ENCODE results near the gene SCLY.
"Not testable (repeated sequence)": the region's sequence is repeated elsewhere in the genome, so short reads cannot be mapped to it uniquely, and the experiment has no call there.

The SCLY gene

GRCh38 chr2:238108423-238109183 lies 47.8 kb downstream of the SCLY start:
- no peak overlapping the region for H3K4me3 ChIP-seq (replicated peaks in 1 of 2; ENCODE audit: low read depth in 2 of 2, low read length in 2 of 2)
- TF ChIP-seq CTCF (IDR thresholded peaks at IDR 0.05; ENCODE audit: low read depth, low read length) = no peak
- no peak for DNase-seq (ENCODE audit: low read depth in 2 of 2)

- DNase-seq (ENCODE audit: low read depth in 2 of 2) = no peak
- no peak overlapping the region for H3K4me3 ChIP-seq (replicated peaks in 1 of 2; ENCODE audit: low read depth in 2 of 2, low read length in 2 of 2)
- TF ChIP-seq CTCF (IDR thresholded peaks at IDR 0.05; ENCODE audit: low read depth, low read length) = no peak
Observed at GRCh38 chr2:238113611-238114010, 52.8 kb downstream of the SCLY start.

DNA sequence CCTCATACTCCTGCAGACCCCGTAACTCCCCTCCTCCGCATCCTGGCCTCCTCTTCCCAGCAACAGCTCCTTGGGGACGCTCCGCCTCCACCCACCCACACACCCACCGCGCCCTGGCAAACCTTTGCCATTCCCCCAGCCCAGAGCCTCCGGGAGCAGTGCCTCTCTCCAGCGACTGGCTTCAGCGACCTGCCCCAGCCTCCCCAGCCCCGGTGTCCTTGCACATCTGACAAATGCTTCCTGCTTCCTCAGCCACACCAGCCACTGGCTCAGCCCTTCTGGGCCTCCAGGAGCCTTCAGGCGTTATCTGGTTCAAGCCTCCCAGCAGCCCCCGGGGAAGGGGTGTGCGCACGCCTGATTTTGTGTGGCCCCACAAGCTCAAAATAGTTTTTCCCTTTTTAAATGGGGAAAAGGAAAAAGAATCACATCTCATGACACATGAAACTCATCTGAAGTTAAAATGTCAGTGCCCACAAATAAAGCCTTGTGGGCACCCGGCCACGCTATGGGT lies 53.6 kb downstream of the SCLY start:
- H3K4me3 ChIP-seq (replicated peaks in 1 of 2; ENCODE audit: low read depth in 2 of 2, low read length in 2 of 2) = no peak overlapping the region
- no peak for TF ChIP-seq CTCF (IDR thresholded peaks at IDR 0.05; ENCODE audit: low read depth, low read length)
- no peak for DNase-seq (ENCODE audit: low read depth in 2 of 2)

DNA sequence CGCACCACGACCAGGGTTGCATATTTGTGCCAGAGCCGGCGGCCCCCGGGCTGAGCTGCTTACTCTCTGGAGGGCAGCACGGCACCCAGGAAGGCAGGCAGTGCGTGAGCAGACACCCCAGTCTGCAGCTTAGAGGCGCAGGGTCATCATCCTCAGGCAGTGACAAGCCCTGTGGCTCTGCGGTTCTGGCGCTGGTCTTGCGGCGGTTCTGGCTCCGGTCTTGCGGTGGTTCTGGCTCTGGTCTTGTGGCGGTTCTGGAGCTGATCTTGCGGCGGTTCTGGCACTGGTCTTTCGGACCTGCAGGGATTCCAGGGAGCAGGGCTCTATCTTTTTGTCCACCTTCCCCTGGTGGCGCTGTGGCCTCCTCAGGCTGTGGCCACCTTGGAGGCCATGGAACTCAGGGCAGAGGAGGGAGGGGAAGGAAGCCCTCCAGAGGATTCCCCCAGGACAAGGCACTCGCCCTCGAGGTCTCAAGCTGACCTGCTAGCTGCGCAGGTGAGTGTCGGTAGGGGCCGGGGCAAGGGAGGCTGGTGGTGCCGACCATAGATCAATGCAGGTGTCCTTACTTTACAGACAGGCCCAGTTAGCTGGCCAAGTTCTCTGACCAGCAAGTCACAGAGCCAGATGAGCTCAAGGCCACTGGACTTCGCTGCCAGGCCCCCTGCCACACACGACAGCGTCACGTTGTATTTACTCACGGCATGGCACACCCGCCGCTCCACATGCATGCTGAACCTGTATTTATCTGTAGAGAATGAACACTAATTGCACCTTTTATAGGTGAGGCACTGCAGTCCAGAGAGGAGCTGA lies 54.3 kb downstream of the SCLY start:
- no peak overlapping the region for H3K4me3 ChIP-seq (replicated peaks in 1 of 2; ENCODE audit: low read depth in 2 of 2, low read length in 2 of 2)
- TF ChIP-seq CTCF (IDR thresholded peaks at IDR 0.05; ENCODE audit: low read depth, low read length) = no peak
- DNase-seq (ENCODE audit: low read depth in 2 of 2) = no peak

DNA sequence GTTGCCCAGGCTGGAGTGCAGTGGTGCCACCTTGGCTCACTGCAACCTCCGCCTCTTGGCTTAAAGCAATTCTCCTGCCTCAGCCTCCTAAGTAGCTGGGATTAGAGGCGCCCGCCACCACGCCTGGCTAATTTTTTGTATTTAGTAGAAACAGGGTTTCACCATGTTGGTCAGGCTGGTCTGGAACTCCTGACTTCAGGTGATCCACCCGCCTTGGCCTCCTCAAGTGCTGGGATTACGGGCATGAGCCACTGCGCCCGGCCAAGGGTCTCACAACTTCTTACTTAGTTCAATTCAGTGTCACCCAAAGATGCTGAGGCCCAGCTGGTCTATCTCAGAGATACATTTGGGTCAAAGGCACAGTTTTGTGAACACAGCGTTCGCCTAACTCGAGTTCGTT lies 54.9 kb downstream of the SCLY start:
- not testable (repeated sequence) for DNase-seq (ENCODE audit: low read depth in 2 of 2); H3K4me3 ChIP-seq (replicated peaks in 1 of 2; ENCODE audit: low read depth in 2 of 2, low read length in 2 of 2)

GRCh38 chr2:238116298-238117198 lies 55.7 kb downstream of the SCLY start:
- no peak for TF ChIP-seq CTCF (IDR thresholded peaks at IDR 0.05; ENCODE audit: low read depth, low read length)
- DNase-seq (ENCODE audit: low read depth in 2 of 2) = no peak
- H3K4me3 ChIP-seq (replicated peaks in 1 of 2; ENCODE audit: low read depth in 2 of 2, low read length in 2 of 2) = no peak overlapping the region
